IPS DF 6.9 (cell line): ENCODE data around the gene TOX2.

ENCODE experiments used
- DNase-seq: peaks from one replicate; pipeline ENCODE4 v3.0.0-alpha.2; 2013; ENCODE audit warnings: low read depth, low spot score
- H3K27ac ChIP-seq: one replicate; pipeline ENCODE4 v1.5.1; 2013; ENCODE audit warnings: low read length, control low read depth
- H3K27me3 ChIP-seq: 2 replicates; pipeline ENCODE4 v1.6.1; 2013; ENCODE audit warnings: mild to moderate bottlenecking, low read length; ENCODE audit not compliant: control insufficient read depth, insufficient read depth
- H3K36me3 ChIP-seq: 2 replicates; pipeline ENCODE4 v1.6.1; 2013; ENCODE audit warnings: low read length; ENCODE audit not compliant: control insufficient read depth, insufficient read depth
- H3K4me1 ChIP-seq: 2 replicates; pipeline ENCODE4 v1.6.1; 2013; ENCODE audit warnings: low read length; ENCODE audit not compliant: control insufficient read depth, insufficient read depth
- H3K4me3 ChIP-seq: 2 replicates; pipeline ENCODE4 v1.5.1; 2013; ENCODE audit warnings: mild to moderate bottlenecking, low read length
- H3K9me3 ChIP-seq: 2 replicates; pipeline ENCODE4 v1.6.1; 2013; ENCODE audit warnings: low read length, inconsistent platforms; ENCODE audit not compliant: control insufficient read depth, insufficient read depth
- WGBS: extraction: QIAGEN DNeasy Blood & Tissue Kit; methylation state at CpG from one replicate; pipeline ENCODE4 v1.1.7; 2013; ENCODE audit warnings: mixed read lengths, missing lambda C conversion rate; ENCODE audit not compliant: insufficient read length, insufficient coverage; 5-methylcytosine and 5-hydroxymethylcytosine counted together

The TOX2 gene

GRCh38 chr20:43914311-43915210, at the start of gene TOX2:
Gene TOX2 (plus strand): TSS chr20:43914852. CDS start chr20:43914892, 40 bp downstream.
- no CpG with 5 or more reads among the region's 111 CpGs for WGBS
- DNase-seq: no peak
- Histone ChIP-seq H3K36me3 (no peaks in the 10 kb centered on the region), H3K4me3 (peak within 1 kb of the TSS; percentile 47; the same call in 1 of the 2 replicates), H3K4me1 (peaks cover 5% of the 10 kb centered on the region), H3K27me3 (peaks cover 21% of the 10 kb centered on the region), H3K9me3 (no peaks in the 10 kb centered on the region), H3K27ac (no peak within 1 kb of the TSS)

- DNase-seq: no peak
- Histone ChIP-seq H3K9me3 (no peaks in the 10 kb centered on the region), H3K36me3 (no peaks in the 10 kb centered on the region), H3K27ac (no peak overlapping the region), H3K27me3 (no peaks in the 10 kb centered on the region), H3K4me3 (no peak overlapping the region), H3K4me1 (no peaks in the 10 kb centered on the region)
- no CpG with 5 or more reads among the region's 1 CpG for WGBS
These were observed 46.6 kb upstream of the TOX2 start for GRCh38 chr20:43868091-43868490.

GRCh38 chr20:43870484-43870883, 44.2 kb upstream of the TOX2 start:
- H3K27me3 ChIP-seq: no peaks in the 10 kb centered on the region
- no peak overlapping the region for H3K4me3 ChIP-seq
- no peaks in the 10 kb centered on the region for H3K9me3 ChIP-seq
- no peaks in the 10 kb centered on the region for H3K36me3 ChIP-seq
- no peaks in the 10 kb centered on the region for H3K4me1 ChIP-seq
- no peak overlapping the region for H3K27ac ChIP-seq
- no peak for DNase-seq

- WGBS: 100% methylated on average over 1 of the region's 1 CpG
- Histone ChIP-seq H3K9me3 (no peaks in the 10 kb centered on the region), H3K4me1 (no peaks in the 10 kb centered on the region), H3K36me3 (no peaks in the 10 kb centered on the region), H3K27ac (no peak overlapping the region), H3K27me3 (no peaks in the 10 kb centered on the region), H3K4me3 (no peak overlapping the region)
- no peak for DNase-seq
These were observed 35.9 kb upstream of the TOX2 start for GRCh38 chr20:43878776-43879175.

- Histone ChIP-seq H3K4me3 (no peak overlapping the region), H3K36me3 (no peaks in the 10 kb centered on the region), H3K4me1 (no peaks in the 10 kb centered on the region; the same call in 1 of the 2 replicates), H3K27me3 (no peaks in the 10 kb centered on the region), H3K27ac (no peak overlapping the region), H3K9me3 (no peaks in the 10 kb centered on the region)
- no peak for DNase-seq
- no CpG with 5 or more reads among the region's 2 CpGs for WGBS
These were observed 20.7 kb upstream of the TOX2 start for GRCh38 chr20:43893930-43894329.

GRCh38 chr20:43894491-43894890, 20.2 kb upstream of the TOX2 start:
- DNase-seq: no peak
- Histone ChIP-seq H3K27me3 (no peaks in the 10 kb centered on the region), H3K4me1 (peaks cover 2% of the 10 kb centered on the region), H3K4me3 (no peak overlapping the region), H3K27ac (no peak overlapping the region), H3K36me3 (no peaks in the 10 kb centered on the region), H3K9me3 (no peaks in the 10 kb centered on the region)
- no CpG with 5 or more reads among the region's 4 CpGs for WGBS

- no peaks in the 10 kb centered on the region for H3K27me3 ChIP-seq
- no peak for DNase-seq
These were observed 19.4 kb upstream of the TOX2 start for GRCh38 chr20:43895235-43895634.

GRCh38 chr20:43899274-43900120, 15.2 kb upstream of the TOX2 start:
- Histone ChIP-seq H3K27ac (no peak overlapping the region), H3K27me3 (no peaks in the 10 kb centered on the region), H3K36me3 (no peaks in the 10 kb centered on the region), H3K4me1 (peaks cover 3% of the 10 kb centered on the region), H3K4me3 (no peak overlapping the region), H3K9me3 (no peaks in the 10 kb centered on the region)
- no peak for DNase-seq
- WGBS: no CpG with 5 or more reads among the region's 10 CpGs

More at GRCh38 chr20:43895235-43895634, 19.4 kb upstream of the TOX2 start:
- Histone ChIP-seq H3K4me3 (no peak overlapping the region), H3K9me3 (no peaks in the 10 kb centered on the region), H3K36me3 (no peaks in the 10 kb centered on the region), H3K27ac (no peak overlapping the region), H3K4me1 (peaks cover 3% of the 10 kb centered on the region)
- WGBS: no CpG with 5 or more reads among the region's 4 CpGs

GRCh38 chr20:43900121-43900466, 14.6 kb upstream of the TOX2 start:
- DNase-seq: no peak
- H3K36me3 ChIP-seq: no peaks in the 10 kb centered on the region
- no peak overlapping the region for H3K4me3 ChIP-seq
- no peaks in the 10 kb centered on the region for H3K9me3 ChIP-seq
- no peak overlapping the region for H3K27ac ChIP-seq
- no CpG with 5 or more reads among the region's 5 CpGs for WGBS
- H3K4me1 ChIP-seq: peaks cover 3% of the 10 kb centered on the region
- no peaks in the 10 kb centered on the region for H3K27me3 ChIP-seq

- H3K36me3 ChIP-seq: no peaks in the 10 kb centered on the region
- no peak overlapping the region for H3K4me3 ChIP-seq
- peaks cover 3% of the 10 kb centered on the region for H3K4me1 ChIP-seq
- no peak for DNase-seq
- no peaks in the 10 kb centered on the region for H3K27me3 ChIP-seq
- no CpG with 5 or more reads among the region's 4 CpGs for WGBS
- H3K27ac ChIP-seq: no peak overlapping the region
- H3K9me3 ChIP-seq: no peaks in the 10 kb centered on the region
These were observed 14.2 kb upstream of the TOX2 start for GRCh38 chr20:43900496-43900895.
